ENCODE results near the gene SCNM1. TPM values are rescaled to one million over a fixed set of nuclear protein-coding genes. Genes with fewer than 3 reads are reported as not detected.
A peak's percentile ranks its signal among the peaks of the same experiment; 100 is the strongest.

The SCNM1 gene
- total RNA-seq, 4 donors from 2014 or later = 20.5 to 42.6 (median 31.2) TPM

- WGBS, 2 donors = 3 to 4% methylated on average over 15 of the region's 15 CpGs
- Histone ChIP-seq H3K4me1 (peaks cover 5 to 43% (median 18%) of the 10 kb centered on the region in 4 donors), H3K4me3 (peak overlapping the region; percentile 72 to 88 (median 76)), H3K9me3 (no peaks in the 10 kb centered on the region), H3K27me3 (no peaks in the 10 kb centered on the region), H3K36me3 (peaks cover 0 to 52% (median 0%) of the 10 kb centered on the region in 3 donors), H3K27ac (peak overlapping the region; percentile 70 to 95 (median 78))
- DNase-seq (ENCODE audit: low spot score in 2 of 2) = no peak
- TF ChIP-seq POLR2A (IDR thresholded peaks at IDR 0.05) (no peak), EP300 (IDR thresholded peaks at IDR 0.05) (no peak)
- TF ChIP-seq, protein P1, sequence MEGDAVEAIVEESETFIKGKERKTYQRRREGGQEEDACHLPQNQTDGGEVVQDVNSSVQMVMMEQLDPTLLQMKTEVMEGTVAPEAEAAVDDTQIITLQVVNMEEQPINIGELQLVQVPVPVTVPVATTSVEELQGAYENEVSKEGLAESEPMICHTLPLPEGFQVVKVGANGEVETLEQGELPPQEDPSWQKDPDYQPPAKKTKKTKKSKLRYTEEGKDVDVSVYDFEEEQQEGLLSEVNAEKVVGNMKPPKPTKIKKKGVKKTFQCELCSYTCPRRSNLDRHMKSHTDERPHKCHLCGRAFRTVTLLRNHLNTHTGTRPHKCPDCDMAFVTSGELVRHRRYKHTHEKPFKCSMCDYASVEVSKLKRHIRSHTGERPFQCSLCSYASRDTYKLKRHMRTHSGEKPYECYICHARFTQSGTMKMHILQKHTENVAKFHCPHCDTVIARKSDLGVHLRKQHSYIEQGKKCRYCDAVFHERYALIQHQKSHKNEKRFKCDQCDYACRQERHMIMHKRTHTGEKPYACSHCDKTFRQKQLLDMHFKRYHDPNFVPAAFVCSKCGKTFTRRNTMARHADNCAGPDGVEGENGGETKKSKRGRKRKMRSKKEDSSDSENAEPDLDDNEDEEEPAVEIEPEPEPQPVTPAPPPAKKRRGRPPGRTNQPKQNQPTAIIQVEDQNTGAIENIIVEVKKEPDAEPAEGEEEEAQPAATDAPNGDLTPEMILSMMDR (IDR thresholded peaks at IDR 0.05) = no peak
These were observed 587 bp downstream of the SCNM1 start for GRCh38 chr1:151166505-151166956.

- H3K9me3 ChIP-seq = no peaks in the 10 kb centered on the region
- WGBS, 2 donors = 80 to 92% methylated on average over 6 of the region's 6 CpGs
- no peaks in the 10 kb centered on the region for H3K27me3 ChIP-seq
- no peak for DNase-seq (ENCODE audit: low spot score in 2 of 2)
- peaks cover 0 to 52% (median 0%) of the 10 kb centered on the region in 3 donors for H3K36me3 ChIP-seq
- TF ChIP-seq, protein P1 (IDR thresholded peaks at IDR 0.05) = no peak
- TF ChIP-seq POLR2A (IDR thresholded peaks at IDR 0.05) (no peak), EP300 (IDR thresholded peaks at IDR 0.05) (no peak)
- peak overlapping the region in 1 of 4 donors; percentile 79 for H3K4me3 ChIP-seq
- H3K4me1 ChIP-seq = peaks cover 5 to 43% (median 18%) of the 10 kb centered on the region in 4 donors
- H3K27ac ChIP-seq = no peak overlapping the region
These were observed 1.2 kb downstream of the SCNM1 start for GRCh38 chr1:151167116-151167515.

DNA sequence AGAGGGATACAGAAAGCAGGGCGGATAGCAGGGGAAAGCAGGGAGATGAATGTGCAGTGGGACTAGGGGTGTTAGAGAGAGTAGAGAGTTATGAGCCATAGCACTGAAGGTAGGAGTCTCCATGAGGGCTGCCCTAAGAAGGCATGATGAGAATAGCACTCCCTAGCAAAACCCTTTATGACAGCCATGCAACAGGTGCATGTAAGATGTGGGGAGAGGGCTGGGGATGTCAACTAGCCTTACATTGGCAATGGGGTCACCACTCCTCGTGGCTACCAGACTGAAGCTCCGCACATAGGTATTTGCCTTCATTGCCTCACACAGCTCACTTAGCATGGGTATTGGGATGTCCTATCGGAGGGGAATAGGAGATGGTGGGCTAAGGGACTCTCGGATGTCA lies 5.2 kb downstream of the SCNM1 start:
- no peak for DNase-seq (ENCODE audit: low spot score in 2 of 2)
- no peak overlapping the region for H3K27ac ChIP-seq
- TF ChIP-seq EP300 (IDR thresholded peaks at IDR 0.05) = no peak
- no peak for TF ChIP-seq POLR2A (IDR thresholded peaks at IDR 0.05)
- TF ChIP-seq, protein P1 (IDR thresholded peaks at IDR 0.05) = no peak
- peaks cover 5 to 18% (median 10%) of the 10 kb centered on the region in 4 donors for H3K4me1 ChIP-seq
- no peaks in the 10 kb centered on the region for H3K9me3 ChIP-seq
- H3K36me3 ChIP-seq = peaks cover 0 to 92% (median 4%) of the 10 kb centered on the region in 3 donors
- no peaks in the 10 kb centered on the region for H3K27me3 ChIP-seq
- no peak overlapping the region for H3K4me3 ChIP-seq
- WGBS, 2 donors = 79 to 88% methylated on average over 5 of the region's 5 CpGs

GRCh38 chr1:151175041-151175741 lies 9.2 kb downstream of the SCNM1 start:
- WGBS, 2 donors = 41 to 47% methylated on average over 6 of the region's 6 CpGs
- Histone ChIP-seq H3K9me3 (no peaks in the 10 kb centered on the region), H3K27me3 (no peaks in the 10 kb centered on the region), H3K27ac (no peak overlapping the region), H3K4me3 (no peak overlapping the region), H3K36me3 (peaks cover 0 to 100% (median 17%) of the 10 kb centered on the region in 3 donors), H3K4me1 (peaks cover 0 to 5% (median 0%) of the 10 kb centered on the region in 4 donors)
- no peak for TF ChIP-seq EP300 (IDR thresholded peaks at IDR 0.05)
- TF ChIP-seq, protein P1 (IDR thresholded peaks at IDR 0.05) = no peak
- TF ChIP-seq POLR2A (IDR thresholded peaks at IDR 0.05) = no peak
- no peak for DNase-seq (ENCODE audit: low spot score in 2 of 2)

- Histone ChIP-seq H3K36me3 (peaks cover 0 to 100% (median 22%) of the 10 kb centered on the region in 3 donors), H3K4me1 (peaks cover 0 to 5% (median 0%) of the 10 kb centered on the region in 4 donors), H3K27ac (no peak within 1 kb of the TSS), H3K27me3 (no peaks in the 10 kb centered on the region), H3K9me3 (no peaks in the 10 kb centered on the region), H3K4me3 (no peak within 1 kb of the TSS)
- 52 to 58% methylated on average over 4 of the region's 4 CpGs for WGBS, 2 donors
- DNase-seq (ENCODE audit: low spot score in 2 of 2) = no peak
- TF ChIP-seq EP300 (IDR thresholded peaks at IDR 0.05) = no peak
- TF ChIP-seq, protein P1 (IDR thresholded peaks at IDR 0.05) = peak in 4 of 5 experiments; percentile 17 to 26 (median 24)
These were observed 9.9 kb downstream of the SCNM1 start, which contains the start of gene TMOD4 for GRCh38 chr1:151175863-151176262. TMOD4 (minus strand) TSS chr1:151175981; CDS start chr1:151174875, 1,106 bp downstream.
